Stimulated activated CD8-positive, alpha-beta memory T cell treated with anti-CD3 and anti-CD28 coated beads, Interleukin-4, amount 100 ng/mL, for 4 hours (primary cell): Measurements from ENCODE around the gene ELANE.
"Not testable (repeated sequence)": the region's sequence is repeated elsewhere in the genome, so short reads cannot be mapped to it uniquely, and the experiment has no call there.

Source experiments
- DNase-seq, 2 donors: peaks; one replicate each; pipeline ENCODE4 v3.0.0-alpha.2; 2020; ENCODE audit warnings: low read depth in 2 of 2, low spot score in 1 of 2

ELANE gene

GRCh38 chr19:842802-843179 lies 9.3 kb upstream of the ELANE start:
- not testable (repeated sequence) for DNase-seq

GRCh38 chr19:843180-843835 lies 8.8 kb upstream of the ELANE start:
- no peak for DNase-seq

- DNase-seq, result no peak
These were observed 8.1 kb upstream of the ELANE start for GRCh38 chr19:843836-844545.

GRCh38 chr19:844546-844971 lies 7.5 kb upstream of the ELANE start:
- no peak for DNase-seq

- DNase-seq, result no peak
These were observed 6.2 kb upstream of the ELANE start for GRCh38 chr19:845707-846521.

- DNase-seq, result no peak
These were observed 3.6 kb upstream of the ELANE start for GRCh38 chr19:848386-848921.

GRCh38 chr19:849195-849594 lies 2.9 kb upstream of the ELANE start:
- not testable (repeated sequence) for DNase-seq

- DNase-seq, result no peak
These were observed 1.7 kb upstream of the ELANE start for GRCh38 chr19:850221-850978.

GRCh38 chr19:850979-851335 lies 1.1 kb upstream of the ELANE start:
- no peak for DNase-seq

- DNase-seq, result no peak
These were observed 997 bp downstream of the ELANE start for GRCh38 chr19:853014-853585.

GRCh38 chr19:853614-854220 lies 1.6 kb downstream of the ELANE start:
- DNase-seq, result not testable (repeated sequence)

- DNase-seq, result no peak
These were observed 2.4 kb downstream of the ELANE start for GRCh38 chr19:854549-854948.

- DNase-seq, result no peak
These were observed 3.0 kb downstream of the ELANE start for GRCh38 chr19:855142-855541.

- no peak for DNase-seq
These were observed 3.5 kb downstream of the ELANE start for GRCh38 chr19:855566-856120.

GRCh38 chr19:858284-858683 lies 6.2 kb downstream of the ELANE start:
- DNase-seq, result no peak

- no peak for DNase-seq
These were observed 7.1 kb downstream of the ELANE start, which contains the start of gene CFD for GRCh38 chr19:858868-859843. Gene CFD (plus strand): TSS chr19:859664. CDS start chr19:859690, 26 bp downstream.

GRCh38 chr19:861141-861755 lies 9.1 kb downstream of the ELANE start:
- no peak for DNase-seq
